GM19023 (cell line): Measurements from ENCODE around the gene DPCD.

Experiments
- ATAC-seq: cut with Tn5 transposase; IDR thresholded peaks from one replicate; pipeline ENCODE4 v1.9.1; 2021; ENCODE audit warnings: mild to moderate bottlenecking, moderate library complexity; ENCODE audit not compliant: unreplicated experiment

DPCD gene

GRCh38 chr10:101566333-101567164 is 21.6 kb upstream of the DPCD start:
- no peak for ATAC-seq

- ATAC-seq = no peak
Observed at GRCh38 chr10:101567165-101568006, 20.7 kb upstream of the DPCD start.

GRCh38 chr10:101568054-101568745 is 19.9 kb upstream of the DPCD start:
- ATAC-seq = no peak

- ATAC-seq = no peak
Observed at GRCh38 chr10:101569323-101569621, 18.8 kb upstream of the DPCD start.

GRCh38 chr10:101569622-101570427 is 18.3 kb upstream of the DPCD start:
- ATAC-seq = peak; percentile 68

GRCh38 chr10:101570428-101571270 is 17.5 kb upstream of the DPCD start:
- no peak for ATAC-seq

- ATAC-seq = no peak
Observed at GRCh38 chr10:101571271-101571925, 16.7 kb upstream of the DPCD start.

GRCh38 chr10:101572126-101572525 is 16.0 kb upstream of the DPCD start:
- ATAC-seq = no peak

- no peak for ATAC-seq
Observed at GRCh38 chr10:101572785-101573184, 15.3 kb upstream of the DPCD start.

- no peak for ATAC-seq
Observed at GRCh38 chr10:101573885-101574753, 14.0 kb upstream of the DPCD start.

- no peak for ATAC-seq
Observed at GRCh38 chr10:101575091-101575490, 13.0 kb upstream of the DPCD start.

- ATAC-seq = no peak
Observed at GRCh38 chr10:101575580-101576210, 12.4 kb upstream of the DPCD start.

- ATAC-seq = no peak
Observed at GRCh38 chr10:101576211-101576863, 11.8 kb upstream of the DPCD start.

- ATAC-seq = no peak
Observed at GRCh38 chr10:101577121-101577871, 10.8 kb upstream of the DPCD start.

GRCh38 chr10:101578192-101578591 is 9.9 kb upstream of the DPCD start:
- ATAC-seq = no peak

GRCh38 chr10:101578803-101579515 is 9.2 kb upstream of the DPCD start:
- no peak for ATAC-seq
